ENCODE data around the gene SNCB.
A peak's percentile ranks its signal among the peaks of the same experiment; 100 is the strongest.

DNA sequence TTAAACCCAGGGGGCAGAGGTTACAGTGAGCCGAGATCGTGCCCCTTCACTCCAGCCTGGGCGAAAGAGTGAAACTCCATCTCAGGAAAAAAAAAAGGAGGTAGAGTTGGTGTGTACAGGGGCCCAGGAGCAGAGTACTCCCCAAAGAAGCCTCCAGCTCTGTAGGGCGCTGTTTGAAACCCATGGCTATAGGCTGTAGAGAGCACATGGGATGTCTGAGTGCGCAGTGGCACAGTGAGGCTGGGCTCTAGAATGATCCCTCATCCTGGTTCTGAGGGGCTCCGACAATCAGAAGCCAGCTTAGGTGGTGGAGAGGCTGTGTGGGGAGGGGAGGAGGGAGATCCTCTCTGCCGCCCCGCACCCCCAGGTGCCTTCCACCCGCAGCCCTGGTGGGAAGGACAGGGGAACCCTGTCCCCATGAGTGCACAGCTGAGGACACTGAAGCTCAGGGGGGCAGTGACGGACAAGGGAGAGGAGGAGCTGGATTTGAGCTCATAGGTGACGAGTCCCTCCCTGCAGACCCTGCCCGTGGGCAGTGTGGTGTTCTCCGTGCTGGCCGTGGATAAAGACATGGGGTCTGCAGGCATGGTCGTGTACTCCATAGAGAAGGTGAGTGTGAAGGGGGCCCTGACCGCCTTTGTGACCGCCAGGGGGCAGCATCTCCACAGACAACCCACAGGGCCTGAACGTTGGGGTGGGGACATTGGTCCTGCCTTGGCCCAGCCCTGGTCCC is 56.6 kb downstream of the SNCB start:
- TF ChIP-seq, protein P1, sequence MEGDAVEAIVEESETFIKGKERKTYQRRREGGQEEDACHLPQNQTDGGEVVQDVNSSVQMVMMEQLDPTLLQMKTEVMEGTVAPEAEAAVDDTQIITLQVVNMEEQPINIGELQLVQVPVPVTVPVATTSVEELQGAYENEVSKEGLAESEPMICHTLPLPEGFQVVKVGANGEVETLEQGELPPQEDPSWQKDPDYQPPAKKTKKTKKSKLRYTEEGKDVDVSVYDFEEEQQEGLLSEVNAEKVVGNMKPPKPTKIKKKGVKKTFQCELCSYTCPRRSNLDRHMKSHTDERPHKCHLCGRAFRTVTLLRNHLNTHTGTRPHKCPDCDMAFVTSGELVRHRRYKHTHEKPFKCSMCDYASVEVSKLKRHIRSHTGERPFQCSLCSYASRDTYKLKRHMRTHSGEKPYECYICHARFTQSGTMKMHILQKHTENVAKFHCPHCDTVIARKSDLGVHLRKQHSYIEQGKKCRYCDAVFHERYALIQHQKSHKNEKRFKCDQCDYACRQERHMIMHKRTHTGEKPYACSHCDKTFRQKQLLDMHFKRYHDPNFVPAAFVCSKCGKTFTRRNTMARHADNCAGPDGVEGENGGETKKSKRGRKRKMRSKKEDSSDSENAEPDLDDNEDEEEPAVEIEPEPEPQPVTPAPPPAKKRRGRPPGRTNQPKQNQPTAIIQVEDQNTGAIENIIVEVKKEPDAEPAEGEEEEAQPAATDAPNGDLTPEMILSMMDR (IDR thresholded peaks at IDR 0.05), result peak; percentile 63 to 87 (median 80)
- TF ChIP-seq POLR2A (IDR thresholded peaks at IDR 0.05), result no peak
